Prostate gland (tissue), 2 donors: ENCODE measurements around the gene UBAP2L. TPM values are rescaled to one million over a fixed set of nuclear protein-coding genes. Genes with fewer than 3 reads are reported as not detected.
A peak's percentile ranks its signal among the peaks of the same experiment; 100 is the strongest.
"Not testable (repeated sequence)": the region's sequence is repeated elsewhere in the genome, so short reads cannot be mapped to it uniquely, and the experiment has no call there.

ENCODE experiments used
- DNase-seq: peaks from one replicate; pipeline ENCODE4 v3.0.0-alpha.2; 2019; ENCODE audit warnings: low spot score
- H3K27ac ChIP-seq, 2 donors: fragments of 200-600 bp; sonication (generic); 2 replicates each; pipeline ENCODE4 v1.5.1; 2017 to 2019
- H3K27me3 ChIP-seq: fragments of 200-600 bp; sonication (generic); replicated peaks from 2 replicates; pipeline ENCODE4 v1.5.1; 2019; ENCODE audit not compliant: insufficient read depth
- H3K36me3 ChIP-seq, 2 donors: fragments of 200-600 bp; sonication (generic); 1 replicate in 1 of 2; 2 replicates in 1 of 2; pipeline versions ENCODE4 v1.5.1 to v1.8.1; 2017 to 2019
- H3K4me1 ChIP-seq: fragments of 200-600 bp; sonication (generic); replicated peaks from 2 replicates; pipeline ENCODE4 v1.5.1; 2019
- H3K4me3 ChIP-seq, 2 donors: fragments of 200-600 bp; sonication (generic); 2 replicates each; pipeline ENCODE4 v1.5.1; 2017 to 2019
- H3K9me3 ChIP-seq: fragments of 200-600 bp; sonication (generic); 2 replicates; pipeline ENCODE4 v1.5.1; 2017
- POLR2A ChIP-seq: fragments of 450-650 bp; IDR thresholded peaks from one replicate; pipeline ENCODE4 v1.6.1; 2016; ENCODE audit warnings: antibody characterized with exemption, mild to moderate bottlenecking
- POLR2AphosphoS5 ChIP-seq: sonication (generic); formaldehyde crosslinking; IDR thresholded peaks from one replicate; pipeline ENCODE4 v1.6.1; 2017; ENCODE audit warnings: antibody characterized with exemption
- WGBS: methylation state at CpG from one replicate; pipeline ENCODE4 v1.1.5; 2018; 5-methylcytosine and 5-hydroxymethylcytosine counted together
- intact Hi-C: fragments of 100-400 bp; cut with DNase I; formaldehyde crosslinking; loops from one replicate; pipeline ENCODE4 v1.14.2; 2022
- total RNA-seq, 2 donors: library from RNA; depleted of rRNA; stranded (reverse); fragments of >200 nt; gene quantifications; one replicate each; pipeline ENCODE4 v1.1.0, GENCODE V29; 2016
- TF ChIP-seq, protein P1 (sequence below), 4 experiments: fragments of 200-600 bp in 2 of 4; fragments of 450-650 bp in 2 of 4; sonication (generic) in 2 of 4; IDR thresholded peaks; 1 replicate in 3 of 4; 2 replicates in 1 of 4; pipeline ENCODE4 v1.5.1; 2016 to 2019; ENCODE audit warnings: antibody characterized with exemption in 4 of 4, mild to moderate bottlenecking in 2 of 4, moderate library complexity in 2 of 4

Gene UBAP2L
- total RNA-seq, 2 donors from 2014 or later, result 51.1 to 121 TPM

DNA sequence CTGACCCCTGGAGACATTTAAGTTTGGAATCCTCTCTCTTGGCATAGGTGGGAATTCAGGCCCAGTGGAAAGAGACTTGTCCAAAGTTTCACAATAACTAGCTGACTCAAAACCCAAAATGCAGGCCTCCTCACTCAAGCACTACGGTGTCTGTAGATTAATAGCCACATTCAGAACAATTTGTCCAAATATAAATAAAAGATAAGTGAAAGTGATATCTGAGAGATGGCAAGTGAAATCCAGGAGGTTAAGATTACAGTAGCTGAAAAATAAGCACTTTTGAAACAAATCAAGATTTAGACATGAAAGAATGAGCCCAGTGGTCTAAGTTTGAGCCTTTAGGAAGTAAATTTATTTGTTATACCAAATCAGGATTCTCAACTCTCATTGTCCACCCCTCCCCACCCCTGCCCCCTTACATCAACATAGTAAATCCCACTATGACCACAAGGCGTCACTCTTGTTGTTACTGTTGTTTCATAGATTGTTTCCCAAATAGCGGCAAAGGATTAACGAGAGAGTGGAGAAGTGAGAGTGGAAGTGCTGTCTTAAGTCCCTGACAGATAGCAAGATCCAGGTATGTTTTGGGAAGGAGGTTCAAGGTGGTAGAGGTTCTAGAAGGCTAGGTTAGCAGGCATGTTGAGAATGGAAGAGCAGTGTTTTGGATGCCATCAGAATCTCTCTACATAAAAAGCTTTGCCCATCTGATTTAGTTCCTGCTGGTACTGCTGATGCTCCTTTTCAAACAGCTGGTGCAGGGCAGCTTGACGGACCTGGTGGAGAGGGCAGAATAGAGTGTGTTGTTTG is 21.8 kb upstream of the UBAP2L start:
- DNase-seq, result peak; percentile 40
- Histone ChIP-seq H3K27ac (peak overlapping the region; percentile 15 to 45), H3K27me3 (no peaks in the 10 kb centered on the region), H3K4me3 (no peak overlapping the region), H3K9me3 (no peaks in the 10 kb centered on the region), H3K4me1 (no peaks in the 10 kb centered on the region), H3K36me3 (no peaks in the 10 kb centered on the region)
- TF ChIP-seq POLR2A (no peak), POLR2AphosphoS5 (peak; percentile 49)
- TF ChIP-seq, protein P1, sequence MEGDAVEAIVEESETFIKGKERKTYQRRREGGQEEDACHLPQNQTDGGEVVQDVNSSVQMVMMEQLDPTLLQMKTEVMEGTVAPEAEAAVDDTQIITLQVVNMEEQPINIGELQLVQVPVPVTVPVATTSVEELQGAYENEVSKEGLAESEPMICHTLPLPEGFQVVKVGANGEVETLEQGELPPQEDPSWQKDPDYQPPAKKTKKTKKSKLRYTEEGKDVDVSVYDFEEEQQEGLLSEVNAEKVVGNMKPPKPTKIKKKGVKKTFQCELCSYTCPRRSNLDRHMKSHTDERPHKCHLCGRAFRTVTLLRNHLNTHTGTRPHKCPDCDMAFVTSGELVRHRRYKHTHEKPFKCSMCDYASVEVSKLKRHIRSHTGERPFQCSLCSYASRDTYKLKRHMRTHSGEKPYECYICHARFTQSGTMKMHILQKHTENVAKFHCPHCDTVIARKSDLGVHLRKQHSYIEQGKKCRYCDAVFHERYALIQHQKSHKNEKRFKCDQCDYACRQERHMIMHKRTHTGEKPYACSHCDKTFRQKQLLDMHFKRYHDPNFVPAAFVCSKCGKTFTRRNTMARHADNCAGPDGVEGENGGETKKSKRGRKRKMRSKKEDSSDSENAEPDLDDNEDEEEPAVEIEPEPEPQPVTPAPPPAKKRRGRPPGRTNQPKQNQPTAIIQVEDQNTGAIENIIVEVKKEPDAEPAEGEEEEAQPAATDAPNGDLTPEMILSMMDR (IDR thresholded peaks at IDR 0.05), result peak; percentile 13 to 50 (median 38)
- intact Hi-C loops, result loop anchor here (5.0 to 10.0 kb wide), 2 partner anchors 73 to 136 kb away; partner anchors contain the start of gene HAX1
- 3% methylated on average over 5 of the region's 5 CpGs for WGBS

DNA sequence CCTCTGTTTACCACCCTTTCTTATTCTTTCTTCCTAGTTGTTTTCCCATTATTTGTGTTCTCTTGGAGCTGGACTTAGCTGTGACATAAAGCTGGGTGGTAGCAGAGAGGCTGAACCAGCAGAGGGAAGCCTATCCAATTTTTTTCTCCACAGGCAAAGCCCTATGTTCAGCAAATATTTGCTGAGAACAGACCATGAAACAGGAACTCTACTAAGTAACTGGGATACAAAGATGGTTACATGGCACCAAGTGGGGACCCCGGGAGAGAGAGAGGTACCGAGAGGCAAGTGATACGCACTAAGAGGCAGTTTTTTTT is 21.2 kb upstream of the UBAP2L start:
- Histone ChIP-seq H3K27me3 (no peaks in the 10 kb centered on the region), H3K4me1 (no peaks in the 10 kb centered on the region), H3K27ac (peak overlapping the region; percentile 15 to 45), H3K4me3 (no peak overlapping the region), H3K36me3 (no peaks in the 10 kb centered on the region), H3K9me3 (no peaks in the 10 kb centered on the region)
- intact Hi-C loops, result loop anchor here (5.0 to 10.0 kb wide), 2 partner anchors 73 to 135 kb away; partner anchors contain the start of gene HAX1
- 59% methylated on average over 3 of the region's 3 CpGs for WGBS
- DNase-seq, result no peak
- TF ChIP-seq POLR2AphosphoS5 (no peak), POLR2A (no peak)
- TF ChIP-seq, protein P1 (IDR thresholded peaks at IDR 0.05), result no peak

DNA sequence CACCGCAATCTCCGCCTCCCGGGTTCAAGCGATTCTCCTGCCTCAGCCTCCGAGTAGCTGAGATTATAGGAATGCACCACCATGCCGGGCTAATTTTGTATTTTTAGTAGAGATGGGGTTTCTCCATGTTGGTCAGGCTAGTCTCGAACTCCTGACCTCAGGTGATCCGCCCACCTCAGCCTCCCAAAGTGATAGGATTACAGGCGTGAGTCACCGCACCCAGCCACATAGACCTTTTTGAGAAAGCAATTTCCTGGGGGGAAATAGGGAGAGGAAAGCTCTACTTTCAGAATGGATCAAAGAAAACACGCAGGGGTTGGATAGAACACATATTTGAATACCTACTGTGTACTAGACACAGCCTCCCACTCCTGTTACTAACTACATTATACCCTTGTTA is 15.0 kb upstream of the UBAP2L start:
- H3K4me1 ChIP-seq, H3K27ac ChIP-seq, intact Hi-C loops, H3K27me3 ChIP-seq, H3K9me3 ChIP-seq, DNase-seq, H3K4me3 ChIP-seq: not testable (repeated sequence)
- peaks cover 5 to 23% of the 10 kb centered on the region in 2 donors for H3K36me3 ChIP-seq
- 92% methylated on average over 11 of the region's 11 CpGs for WGBS

DNA sequence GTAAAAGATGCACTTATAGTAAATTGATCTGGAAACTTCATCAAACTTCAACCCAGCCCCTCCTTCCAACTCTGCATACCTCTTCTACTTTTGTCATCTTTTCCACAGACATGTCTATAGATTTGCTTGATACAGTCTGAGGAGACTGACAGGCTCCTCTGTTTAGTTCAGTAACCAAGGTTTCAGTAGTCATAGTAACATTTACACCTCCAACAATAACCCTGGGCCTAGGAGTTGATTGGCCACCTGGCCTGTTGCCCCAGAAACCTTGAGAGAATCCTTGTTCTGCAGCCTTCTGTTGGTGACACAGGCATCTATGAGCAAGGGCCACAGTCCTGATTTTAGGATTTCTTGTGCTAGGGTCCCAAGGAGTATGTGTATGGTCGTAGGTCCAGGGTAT is 14.6 kb upstream of the UBAP2L start, which contains the start of gene CFAP141:
CFAP141 (minus strand) TSS at position 138 of the 400 bp plus-strand sequence; CDS start at position 112, 26 bp downstream.
- intact Hi-C loops, result no loop called here
- Histone ChIP-seq H3K27me3 (no peaks in the 10 kb centered on the region), H3K4me3 (no peak within 1 kb of the TSS), H3K36me3 (peaks cover 5 to 23% of the 10 kb centered on the region in 2 donors), H3K4me1 (no peaks in the 10 kb centered on the region), H3K27ac (no peak within 1 kb of the TSS), H3K9me3 (no peaks in the 10 kb centered on the region)
- 89% methylated on average over 1 of the region's 1 CpG for WGBS
- TF ChIP-seq POLR2A (no peak), POLR2AphosphoS5 (no peak)
- TF ChIP-seq, protein P1 (IDR thresholded peaks at IDR 0.05), result no peak
- DNase-seq, result no peak

DNA sequence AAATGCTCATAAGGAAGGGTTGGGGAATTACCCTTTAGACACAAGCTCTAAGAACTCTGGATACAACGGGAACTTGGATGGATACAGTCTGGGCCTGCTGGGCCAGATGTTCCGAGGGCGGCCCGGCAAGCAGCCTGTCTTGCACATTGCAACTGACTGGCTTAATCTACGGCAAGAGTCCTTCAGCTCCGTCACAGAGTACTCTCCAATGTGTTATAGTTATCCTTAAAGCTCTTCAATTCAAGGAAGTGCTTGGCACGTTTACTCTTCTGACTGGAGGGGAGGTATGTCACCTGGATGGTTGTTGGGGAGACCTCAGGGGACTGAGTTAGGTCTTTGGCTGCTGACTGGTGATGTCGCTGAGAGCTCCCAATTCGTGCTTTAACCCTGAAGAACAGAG is 13.5 kb upstream of the UBAP2L start:
- no peaks in the 10 kb centered on the region for H3K27me3 ChIP-seq
- WGBS, result 81% methylated on average over 9 of the region's 9 CpGs
- H3K4me1 ChIP-seq, result no peaks in the 10 kb centered on the region
- intact Hi-C loops, result no loop called here
- no peak for DNase-seq
- H3K27ac ChIP-seq, result no peak overlapping the region
- peaks cover 11 to 32% of the 10 kb centered on the region in 2 donors for H3K36me3 ChIP-seq
- H3K9me3 ChIP-seq, result no peaks in the 10 kb centered on the region
- TF ChIP-seq, protein P1 (IDR thresholded peaks at IDR 0.05), result no peak
- TF ChIP-seq POLR2A (no peak), POLR2AphosphoS5 (no peak)
- H3K4me3 ChIP-seq, result no peak overlapping the region
